Hepatocyte (in vitro differentiated cells): ENCODE results near the gene PPP5C.

ENCODE experiments used
- CTCF ChIP-seq: fragments of 200-600 bp; sonication (generic); IDR thresholded peaks from 2 replicates; pipeline ENCODE4 v1.5.1; 2016; ENCODE audit warnings: antibody characterized with exemption, mild to moderate bottlenecking; ENCODE audit not compliant: poor library complexity
- EZH2 ChIP-seq: fragments of 200-600 bp; sonication (generic); IDR thresholded peaks from 2 replicates; pipeline ENCODE4 v1.6.1; 2016; ENCODE audit warnings: antibody characterized with exemption, mild to moderate bottlenecking, borderline replicate concordance

GRCh38 chr19:46426035-46426505, 79.2 kb downstream of the PPP5C start:
- TF ChIP-seq EZH2, result no peak
- TF ChIP-seq CTCF, result no peak
